ENCODE data around the gene PROM2.

The PROM2 gene

GRCh38 chr2:95296011-95296410, 21.8 kb downstream of the PROM2 start:
- H3K27ac ChIP-seq: peak overlapping the region; percentile 62; the same call in 1 of the 2 replicates
- no peak for TF ChIP-seq ZFX (IDR thresholded peaks at IDR 0.05; ENCODE audit: borderline replicate concordance)
- TF ChIP-seq CTCF (IDR thresholded peaks at IDR 0.05): no peak

GRCh38 chr2:95296880-95297487, 22.7 kb downstream of the PROM2 start, which contains the start of gene KCNIP3:
Gene KCNIP3 (plus strand): TSS chr2:95297347. CDS start chr2:95297439, 92 bp downstream.
- peak within 1 kb of the TSS; percentile 62 for H3K27ac ChIP-seq
- TF ChIP-seq ZFX (IDR thresholded peaks at IDR 0.05; ENCODE audit: borderline replicate concordance): no peak
- TF ChIP-seq CTCF (IDR thresholded peaks at IDR 0.05): no peak

- TF ChIP-seq CTCF (IDR thresholded peaks at IDR 0.05) (no peak), ZFX (IDR thresholded peaks at IDR 0.05; ENCODE audit: borderline replicate concordance) (no peak)
- H3K27ac ChIP-seq: peak overlapping the region; percentile 62
Observed at GRCh38 chr2:95297639-95298395, 23.6 kb downstream of the PROM2 start.

DNA sequence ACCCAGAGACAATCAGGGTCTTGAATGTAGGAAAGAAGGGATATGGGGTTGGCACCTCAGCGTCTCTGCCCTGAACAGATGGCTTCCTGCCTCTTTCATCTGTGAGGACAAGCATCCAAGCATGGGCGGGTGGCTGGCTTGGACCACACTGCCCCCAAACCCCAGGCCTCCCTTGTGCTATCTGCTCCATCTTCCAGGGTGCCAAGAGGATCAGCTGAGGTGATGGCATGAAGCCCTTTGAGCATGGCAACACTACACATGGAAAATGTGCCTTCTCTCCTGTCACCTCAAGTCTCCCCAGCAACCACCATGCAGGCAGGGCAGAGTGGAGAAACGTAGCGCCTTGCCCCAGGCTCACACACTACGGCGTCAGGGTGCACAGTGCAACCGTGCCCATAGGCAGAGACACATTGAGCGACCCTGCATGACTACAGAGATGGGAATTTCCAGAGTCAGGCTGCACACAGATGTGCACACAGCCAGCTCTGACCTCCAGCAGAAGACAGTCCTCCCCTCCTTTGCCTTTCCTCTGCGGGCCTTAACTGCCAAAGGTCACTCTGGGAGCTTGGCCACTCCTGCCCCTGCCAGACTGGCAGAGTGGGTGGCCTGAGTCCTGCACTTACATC, 24.4 kb downstream of the PROM2 start:
- peak overlapping the region; percentile 62; the same call in 1 of the 2 replicates for H3K27ac ChIP-seq
- TF ChIP-seq CTCF (IDR thresholded peaks at IDR 0.05) (no peak), ZFX (IDR thresholded peaks at IDR 0.05; ENCODE audit: borderline replicate concordance) (no peak)

DNA sequence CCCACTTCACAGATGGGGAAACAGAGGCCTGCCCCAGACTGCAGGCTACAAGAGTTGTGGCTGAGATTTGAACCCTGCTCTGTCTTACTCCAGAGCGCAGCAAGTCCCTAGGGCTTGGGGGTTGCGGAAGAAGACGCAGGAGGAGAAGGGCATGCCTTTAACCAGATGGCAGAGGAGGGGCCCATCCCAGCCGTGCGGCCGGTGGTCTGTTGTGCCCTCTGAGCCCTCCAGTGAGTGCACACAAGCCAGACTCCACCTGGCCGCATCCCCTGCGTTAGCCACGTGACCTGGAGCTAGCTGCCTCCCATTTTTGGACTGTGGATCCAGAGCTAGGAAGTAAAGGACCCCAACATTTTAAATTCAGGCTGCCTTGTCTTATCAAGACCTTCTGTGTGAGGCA, 25.7 kb downstream of the PROM2 start:
- H3K27ac ChIP-seq: peak overlapping the region; percentile 55
- TF ChIP-seq CTCF (IDR thresholded peaks at IDR 0.05): no peak
- TF ChIP-seq ZFX (IDR thresholded peaks at IDR 0.05; ENCODE audit: borderline replicate concordance): no peak

DNA sequence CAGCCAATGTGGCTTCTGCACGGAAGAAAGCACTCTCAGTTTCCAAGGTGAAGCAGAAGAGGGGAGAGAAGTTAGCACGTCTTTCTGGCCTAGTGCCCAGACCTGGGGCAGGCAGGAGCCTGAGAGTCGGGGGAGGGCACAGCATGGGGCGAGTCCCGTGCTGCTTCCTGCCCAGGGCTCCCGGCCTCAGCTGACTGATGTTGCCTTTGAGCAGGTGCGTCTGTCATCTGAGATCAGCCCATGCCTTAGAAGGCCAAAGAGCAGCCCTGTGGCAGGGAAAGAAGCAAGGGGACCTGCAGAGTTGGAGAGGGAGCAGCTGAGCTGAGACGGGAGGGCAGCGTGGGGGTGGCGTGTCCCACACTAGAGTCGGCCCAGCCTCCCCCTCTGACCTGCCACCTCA, 26.2 kb downstream of the PROM2 start:
- TF ChIP-seq CTCF (IDR thresholded peaks at IDR 0.05) (no peak), ZFX (IDR thresholded peaks at IDR 0.05; ENCODE audit: borderline replicate concordance) (no peak)
- H3K27ac ChIP-seq: peak overlapping the region; percentile 55

- peak overlapping the region; percentile 55 for H3K27ac ChIP-seq
- TF ChIP-seq ZFX (IDR thresholded peaks at IDR 0.05; ENCODE audit: borderline replicate concordance) (no peak), CTCF (IDR thresholded peaks at IDR 0.05) (no peak)
Observed at GRCh38 chr2:95301186-95301585, 26.9 kb downstream of the PROM2 start.

All from 22Rv1 (cell line).